ENCODE results near the gene UBC. TPM values are rescaled to one million over a fixed set of nuclear protein-coding genes. Genes with fewer than 3 reads are reported as not detected.
A peak's percentile ranks its signal among the peaks of the same experiment; 100 is the strongest.

Gene UBC
- total and polyA plus RNA-seq, 8 donors, result 409 to 1,431 (median 1,011) TPM

DNA sequence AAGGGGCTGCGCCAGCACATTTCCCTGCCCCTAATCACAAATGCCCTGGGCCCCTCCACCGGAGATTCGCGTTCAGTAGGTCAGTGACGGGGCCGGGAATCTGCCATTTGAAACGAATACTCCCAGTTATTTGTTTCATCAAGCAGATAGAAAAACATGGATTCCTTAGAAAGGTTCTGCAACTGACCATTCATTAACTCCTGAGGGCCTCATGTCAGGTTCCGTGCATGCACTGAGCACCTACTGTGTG, 25.6 kb upstream of the UBC start:
- no peak for TF ChIP-seq EP300 (IDR thresholded peaks at IDR 0.05)
- TF ChIP-seq, protein P1, sequence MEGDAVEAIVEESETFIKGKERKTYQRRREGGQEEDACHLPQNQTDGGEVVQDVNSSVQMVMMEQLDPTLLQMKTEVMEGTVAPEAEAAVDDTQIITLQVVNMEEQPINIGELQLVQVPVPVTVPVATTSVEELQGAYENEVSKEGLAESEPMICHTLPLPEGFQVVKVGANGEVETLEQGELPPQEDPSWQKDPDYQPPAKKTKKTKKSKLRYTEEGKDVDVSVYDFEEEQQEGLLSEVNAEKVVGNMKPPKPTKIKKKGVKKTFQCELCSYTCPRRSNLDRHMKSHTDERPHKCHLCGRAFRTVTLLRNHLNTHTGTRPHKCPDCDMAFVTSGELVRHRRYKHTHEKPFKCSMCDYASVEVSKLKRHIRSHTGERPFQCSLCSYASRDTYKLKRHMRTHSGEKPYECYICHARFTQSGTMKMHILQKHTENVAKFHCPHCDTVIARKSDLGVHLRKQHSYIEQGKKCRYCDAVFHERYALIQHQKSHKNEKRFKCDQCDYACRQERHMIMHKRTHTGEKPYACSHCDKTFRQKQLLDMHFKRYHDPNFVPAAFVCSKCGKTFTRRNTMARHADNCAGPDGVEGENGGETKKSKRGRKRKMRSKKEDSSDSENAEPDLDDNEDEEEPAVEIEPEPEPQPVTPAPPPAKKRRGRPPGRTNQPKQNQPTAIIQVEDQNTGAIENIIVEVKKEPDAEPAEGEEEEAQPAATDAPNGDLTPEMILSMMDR (IDR thresholded peaks at IDR 0.05), result no peak
- TF ChIP-seq POLR2AphosphoS5 (IDR thresholded peaks at IDR 0.05), result no peak
- no peak for TF ChIP-seq POLR2A (IDR thresholded peaks at IDR 0.05)
- intact Hi-C loops (cut with DNase I; ENCODE audit: low total_unique reads), result no loop called here
- Histone ChIP-seq H3K27ac (peak overlapping the region; percentile 84 to 94 (median 89)), H3K4me3 (peak overlapping the region; percentile 41 to 53 (median 48)), H3K9me3 (no peaks in the 10 kb centered on the region), H3K27me3 (no peaks in the 10 kb centered on the region), H3K4me1 (peaks cover 17 to 39% (median 31%) of the 10 kb centered on the region in 4 donors), H3K36me3 (peaks cover 0 to 14% (median 8%) of the 10 kb centered on the region in 4 donors)
- DNase-seq, result no peak
- WGBS, 5 donors, result 1 to 3% (median 1%) methylated on average over 8 of the region's 8 CpGs

DNA sequence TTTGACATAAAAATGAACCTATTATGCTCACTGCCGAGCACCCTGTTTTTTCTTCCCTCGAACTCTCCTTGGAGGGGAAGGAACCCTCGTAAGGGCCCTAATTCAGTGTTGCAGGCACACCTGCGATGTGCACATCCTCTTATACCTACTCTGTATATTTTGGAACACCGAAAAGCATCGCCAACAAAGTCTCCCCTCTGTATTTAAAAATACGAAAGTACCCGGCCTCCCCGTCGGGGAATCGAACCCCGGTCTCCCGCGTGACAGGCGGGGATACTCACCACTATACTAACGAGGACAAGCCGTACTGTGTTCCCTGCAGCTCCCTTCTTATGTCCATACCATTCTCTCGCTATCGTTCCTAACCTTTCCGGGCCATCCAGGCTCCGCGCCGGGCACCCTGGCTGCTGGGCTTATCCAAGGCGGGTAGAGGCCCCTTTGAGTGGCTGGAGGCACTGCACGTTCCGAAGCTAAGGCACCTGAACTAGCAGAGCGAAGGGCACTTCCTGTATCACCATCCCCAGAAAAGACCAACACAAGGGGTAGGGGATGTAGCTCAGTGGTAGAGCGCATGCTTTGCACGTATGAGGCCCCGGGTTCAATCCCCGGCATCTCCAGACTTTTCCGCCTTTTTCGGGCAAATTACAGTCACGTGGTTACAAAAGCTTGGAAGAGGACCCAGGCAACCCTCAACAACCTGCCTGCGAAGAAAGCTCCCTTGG, 25.1 kb upstream of the UBC start:
- TF ChIP-seq, protein P1 (IDR thresholded peaks at IDR 0.05), result peak in 1 of 7 experiments; percentile 5
- TF ChIP-seq POLR2AphosphoS5 (IDR thresholded peaks at IDR 0.05), result peak in 2 of 3 donors; percentile 30 to 58
- TF ChIP-seq POLR2A (IDR thresholded peaks at IDR 0.05), result no peak
- TF ChIP-seq EP300 (IDR thresholded peaks at IDR 0.05), result no peak
- WGBS, 5 donors, result 0% methylated on average over 26 to 35 of the region's 35 CpGs

DNA sequence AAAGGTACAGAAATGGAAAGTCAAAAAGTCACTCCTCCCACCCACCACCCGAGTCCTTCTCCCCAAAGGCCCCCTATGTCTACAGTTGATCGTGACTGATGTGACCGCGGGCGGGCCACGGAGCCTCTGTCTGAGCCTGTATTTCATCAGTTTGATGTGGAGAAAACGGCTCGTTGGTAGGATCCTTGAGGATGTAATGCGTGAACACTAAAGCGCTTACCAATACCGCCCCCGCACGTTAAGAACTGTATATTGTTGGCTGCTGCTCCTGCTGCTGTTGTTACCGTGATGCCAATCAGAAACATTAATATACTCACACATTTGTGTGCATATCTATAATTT, 24.6 kb upstream of the UBC start:
- 0 to 1% (median 1%) methylated on average over 14 of the region's 14 CpGs for WGBS, 5 donors
- peak overlapping the region; percentile 41 to 53 (median 48) for H3K4me3 ChIP-seq
- peak in 2 of 3 donors; percentile 6 to 46 for TF ChIP-seq POLR2AphosphoS5 (IDR thresholded peaks at IDR 0.05)
- TF ChIP-seq, protein P1 (IDR thresholded peaks at IDR 0.05), result peak in 4 of 7 experiments; percentile 7 to 49 (median 34)
- no peak for TF ChIP-seq EP300 (IDR thresholded peaks at IDR 0.05)

More for the DNA sequence above, 25.1 kb upstream of the UBC start:
- Histone ChIP-seq H3K27me3 (no peaks in the 10 kb centered on the region), H3K9me3 (no peaks in the 10 kb centered on the region), H3K27ac (peak overlapping the region; percentile 84 to 94 (median 89)), H3K4me1 (peaks cover 17 to 39% (median 31%) of the 10 kb centered on the region in 4 donors), H3K36me3 (peaks cover 0 to 11% (median 7%) of the 10 kb centered on the region in 4 donors), H3K4me3 (peak overlapping the region; percentile 41 to 53 (median 48))
- DNase-seq, result peak; percentile 86 to 95
- intact Hi-C loops (cut with DNase I; ENCODE audit: low total_unique reads), result no loop called here

DNA sequence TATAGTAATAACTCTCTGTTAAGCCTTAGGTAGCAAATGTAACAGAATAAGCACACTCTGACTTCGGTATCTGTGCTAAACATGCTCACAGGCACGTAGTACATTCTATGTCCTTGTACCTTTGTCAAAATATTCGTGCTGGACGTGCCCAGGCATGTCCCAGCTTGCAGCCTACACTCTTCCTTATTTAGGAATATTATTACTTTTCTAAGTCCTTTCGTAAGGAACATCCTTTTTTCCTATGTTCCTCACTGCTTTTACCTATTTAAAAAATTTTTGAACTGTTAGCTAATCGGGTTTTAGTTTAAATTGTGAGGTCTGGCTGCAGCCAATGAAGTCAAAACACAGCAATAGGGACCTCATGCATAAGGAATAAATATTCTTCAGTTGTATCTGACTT, 24.1 kb upstream of the UBC start:
- Histone ChIP-seq H3K9me3 (no peaks in the 10 kb centered on the region), H3K4me3 (peak overlapping the region; percentile 41 to 53 (median 48))
- peak in 1 of 2 donors; percentile 78 for DNase-seq

More for the DNA sequence above, 24.6 kb upstream of the UBC start:
- H3K4me1 ChIP-seq, result peaks cover 17 to 39% (median 31%) of the 10 kb centered on the region in 4 donors
- intact Hi-C loops (cut with DNase I; ENCODE audit: low total_unique reads), result no loop called here
- no peaks in the 10 kb centered on the region for H3K9me3 ChIP-seq
- H3K27me3 ChIP-seq, result no peaks in the 10 kb centered on the region
- peak overlapping the region; percentile 84 to 94 (median 89) for H3K27ac ChIP-seq
- H3K36me3 ChIP-seq, result peaks cover 0 to 11% (median 7%) of the 10 kb centered on the region in 4 donors
- peak; percentile 66 to 92 for DNase-seq

More for the DNA sequence above, 24.1 kb upstream of the UBC start:
- Histone ChIP-seq H3K36me3 (peaks cover 0 to 11% (median 7%) of the 10 kb centered on the region in 4 donors), H3K27ac (peak overlapping the region in 4 of 5 donors; percentile 84 to 94 (median 90)), H3K27me3 (no peaks in the 10 kb centered on the region), H3K4me1 (peaks cover 17 to 39% (median 31%) of the 10 kb centered on the region in 4 donors)
- TF ChIP-seq, protein P1 (IDR thresholded peaks at IDR 0.05), result no peak
- TF ChIP-seq EP300 (IDR thresholded peaks at IDR 0.05) (no peak), POLR2AphosphoS5 (IDR thresholded peaks at IDR 0.05) (peak in 1 of 3 donors; percentile 45), POLR2A (IDR thresholded peaks at IDR 0.05) (no peak)
- intact Hi-C loops (cut with DNase I; ENCODE audit: low total_unique reads), result no loop called here
- WGBS, 5 donors, result 5 to 7% (median 6%) methylated on average over 6 of the region's 6 CpGs

Measured in stomach (tissue), 9 donors.